GM12892 (cell line): ENCODE results near the gene GNB2.

ENCODE experiments used
- POLR2A ChIP-seq: IDR thresholded peaks from 2 replicates; pipeline ENCODE4 v1.6.1; 2011; ENCODE audit warnings: low read depth, low read length, control low read depth
- POLR2AphosphoS5 ChIP-seq: IDR thresholded peaks from 2 replicates; pipeline ENCODE4 v1.6.1; 2011; ENCODE audit warnings: low read depth, low read length, control low read depth
- TAF1 ChIP-seq: IDR thresholded peaks from 2 replicates; pipeline ENCODE4 v1.6.1; 2011; ENCODE audit warnings: low read depth, mild to moderate bottlenecking, control low read depth, low read length, borderline replicate concordance

GRCh38 chr7:100642534-100642907 is 31.0 kb upstream of the GNB2 start:
- TF ChIP-seq POLR2A (no peak), POLR2AphosphoS5 (no peak), TAF1 (no peak)
